ENCODE results near the gene ECHDC3.

ECHDC3 gene

GRCh38 chr10:11797847-11798633 lies 55.9 kb downstream of the ECHDC3 start:
- H3K36me3 Mint-ChIP-seq (ENCODE audit: low read depth): no peaks in the 10 kb centered on the region
- peaks cover 3% of the 10 kb centered on the region for H3K9me3 Mint-ChIP-seq
- no peaks in the 10 kb centered on the region for H3K27me3 Mint-ChIP-seq
- H3K27ac Mint-ChIP-seq: no peak overlapping the region
- H3K4me3 Mint-ChIP-seq: no peak overlapping the region
- H3K4me1 Mint-ChIP-seq (ENCODE audit: low read depth): peaks cover 3% of the 10 kb centered on the region

GRCh38 chr10:11798845-11799735 lies 56.9 kb downstream of the ECHDC3 start:
- H3K4me1 Mint-ChIP-seq (ENCODE audit: low read depth): peaks cover 3% of the 10 kb centered on the region
- H3K4me3 Mint-ChIP-seq: no peak overlapping the region
- no peaks in the 10 kb centered on the region for H3K36me3 Mint-ChIP-seq (ENCODE audit: low read depth)

GRCh38 chr10:11799736-11800080 lies 57.5 kb downstream of the ECHDC3 start:
- Mint-ChIP-seq H3K36me3 (ENCODE audit: low read depth) (no peaks in the 10 kb centered on the region), H3K4me3 (no peak overlapping the region), H3K4me1 (ENCODE audit: low read depth) (peaks cover 3% of the 10 kb centered on the region), H3K27ac (no peak overlapping the region), H3K27me3 (no peaks in the 10 kb centered on the region), H3K9me3 (peaks cover 3% of the 10 kb centered on the region)

More at GRCh38 chr10:11798845-11799735, 56.9 kb downstream of the ECHDC3 start:
- no peaks in the 10 kb centered on the region for H3K27me3 Mint-ChIP-seq
- H3K9me3 Mint-ChIP-seq: peaks cover 3% of the 10 kb centered on the region
- H3K27ac Mint-ChIP-seq: no peak overlapping the region

- no peak overlapping the region for H3K4me3 Mint-ChIP-seq
- H3K27ac Mint-ChIP-seq: no peak overlapping the region
- no peaks in the 10 kb centered on the region for H3K36me3 Mint-ChIP-seq (ENCODE audit: low read depth)
- H3K9me3 Mint-ChIP-seq: no peaks in the 10 kb centered on the region
- H3K4me1 Mint-ChIP-seq (ENCODE audit: low read depth): no peaks in the 10 kb centered on the region
- H3K27me3 Mint-ChIP-seq: peaks cover 2% of the 10 kb centered on the region
These were observed 62.2 kb downstream of the ECHDC3 start for GRCh38 chr10:11804336-11804735.

- Mint-ChIP-seq H3K4me1 (ENCODE audit: low read depth) (no peaks in the 10 kb centered on the region), H3K27me3 (peaks cover 5% of the 10 kb centered on the region), H3K9me3 (no peaks in the 10 kb centered on the region), H3K27ac (no peak overlapping the region), H3K36me3 (ENCODE audit: low read depth) (no peaks in the 10 kb centered on the region), H3K4me3 (no peak overlapping the region)
These were observed 63.6 kb downstream of the ECHDC3 start for GRCh38 chr10:11805792-11806191.

GRCh38 chr10:11806706-11807105 lies 64.5 kb downstream of the ECHDC3 start:
- Mint-ChIP-seq H3K4me3 (no peak overlapping the region), H3K27ac (no peak overlapping the region), H3K4me1 (ENCODE audit: low read depth) (no peaks in the 10 kb centered on the region), H3K27me3 (peaks cover 5% of the 10 kb centered on the region), H3K36me3 (ENCODE audit: low read depth) (no peaks in the 10 kb centered on the region), H3K9me3 (no peaks in the 10 kb centered on the region)

GRCh38 chr10:11808808-11809207 lies 66.6 kb downstream of the ECHDC3 start:
- Mint-ChIP-seq H3K4me3 (no peak overlapping the region), H3K27ac (no peak overlapping the region), H3K9me3 (no peaks in the 10 kb centered on the region), H3K36me3 (ENCODE audit: low read depth) (no peaks in the 10 kb centered on the region), H3K4me1 (ENCODE audit: low read depth) (no peaks in the 10 kb centered on the region), H3K27me3 (peaks cover 5% of the 10 kb centered on the region)

- no peaks in the 10 kb centered on the region for H3K4me1 Mint-ChIP-seq (ENCODE audit: low read depth)
- no peak overlapping the region for H3K4me3 Mint-ChIP-seq
- H3K36me3 Mint-ChIP-seq (ENCODE audit: low read depth): no peaks in the 10 kb centered on the region
- H3K27ac Mint-ChIP-seq: no peak overlapping the region
- H3K9me3 Mint-ChIP-seq: no peaks in the 10 kb centered on the region
- H3K27me3 Mint-ChIP-seq: peaks cover 5% of the 10 kb centered on the region
These were observed 68.2 kb downstream of the ECHDC3 start for GRCh38 chr10:11810313-11810766.

- peaks cover 5% of the 10 kb centered on the region for H3K27me3 Mint-ChIP-seq
- no peak overlapping the region for H3K27ac Mint-ChIP-seq
- H3K4me1 Mint-ChIP-seq (ENCODE audit: low read depth): no peaks in the 10 kb centered on the region
- no peak overlapping the region for H3K4me3 Mint-ChIP-seq
- H3K36me3 Mint-ChIP-seq (ENCODE audit: low read depth): no peaks in the 10 kb centered on the region
- no peaks in the 10 kb centered on the region for H3K9me3 Mint-ChIP-seq
These were observed 68.8 kb downstream of the ECHDC3 start for GRCh38 chr10:11810973-11811372.

- Mint-ChIP-seq H3K9me3 (no peaks in the 10 kb centered on the region), H3K27me3 (peaks cover 3% of the 10 kb centered on the region), H3K27ac (no peak overlapping the region), H3K36me3 (ENCODE audit: low read depth) (no peaks in the 10 kb centered on the region), H3K4me1 (ENCODE audit: low read depth) (no peaks in the 10 kb centered on the region), H3K4me3 (no peak overlapping the region)
These were observed 71.0 kb downstream of the ECHDC3 start for GRCh38 chr10:11813177-11813576.
